K562 (cell line): ENCODE results near the gene CLCN1. TPM values are rescaled to one million over a fixed set of nuclear protein-coding genes. Genes with fewer than 3 reads are reported as not detected.

Experiments used
- ATAC-seq: fragments of 200-7000 bp; cut with Tn5 transposase; 3 replicates; pipeline ENCODE4 v1.9.1; 2020; ENCODE audit warnings: moderate library complexity
- BruUV-seq: library from RNA; stranded (reverse); fragments of 400-500 nt; replicated peaks from 2 replicates; lab custom pipeline; 2021; lab: Mats Ljungman, UMichigan
- CTCF ChIA-PET: fragments of 300-600 bp; formaldehyde crosslinking; extraction: SDS; loops from one replicate; lab custom pipeline; 2021; ENCODE audit warnings: low intra/inter-chr PET ratio; lab: Yijun Ruan, JAX
- POLR2A ChIA-PET: fragments of 300-600, 350-650 bp; sonication (Branson Sonifier 250); formaldehyde crosslinking; extraction: SDS; loops from one replicate; lab custom pipeline; 2021; ENCODE audit warnings: antibody characterized with exemption, inconsistent platforms; lab: Yijun Ruan, JAX
- DNase-seq, 4 experiments: peaks; one replicate each; pipeline versions ENCODE4 v3.0.0 to v3.0.0-alpha.2; 2011 to 2018; ENCODE audit warnings: low spot score in 3 of 4, mixed read lengths in 3 of 4; ENCODE audit errors: extremely low read depth in 1 of 4
- FAIRE-seq: peaks from 2 replicates; lab custom pipeline; 2011; peaks lifted over from hg19 to GRCh38; lab: Jason Lieb, UNC
- H2AFZ ChIP-seq: 2 replicates; pipeline ENCODE4 v1.6.0; 2011; ENCODE audit warnings: low read depth, low read length, control low read depth, inconsistent platforms
- H3K27ac ChIP-seq: fragments of 200-600 bp; 3 replicates; pipeline ENCODE4 v1.8.0; 2011; ENCODE audit warnings: low read depth, mild to moderate bottlenecking, control low read depth, inconsistent platforms, low read length, moderate library complexity, mixed read lengths; ENCODE audit errors: extremely low read depth
- H3K27me3 ChIP-seq, 2 experiments: fragments of 300-600 bp in 1 of 2; 2 replicates in 1 of 2; 3 replicates in 1 of 2; pipeline versions ENCODE4 v1.6.0 to v1.8.0; 2011; ENCODE audit warnings: inconsistent platforms in 2 of 2, low read length in 2 of 2, mild to moderate bottlenecking in 1 of 2, mixed read lengths in 1 of 2, moderate library complexity in 1 of 2; ENCODE audit not compliant: control insufficient read depth in 2 of 2, insufficient read depth in 2 of 2
- H3K36me3 ChIP-seq: fragments of 300-600 bp; 3 replicates; pipeline ENCODE4 v1.8.0; 2011; ENCODE audit warnings: mild to moderate bottlenecking, low read length, inconsistent platforms; ENCODE audit not compliant: control insufficient read depth, insufficient read depth
- H3K4me1 ChIP-seq, 2 experiments: fragments of 200-600 bp in 1 of 2; replicated peaks in 1 of 2; 2 replicates in 1 of 2; 3 replicates in 1 of 2; pipeline versions ENCODE4 v1.5.1 to v1.8.0; 2011; ENCODE audit warnings: inconsistent platforms in 2 of 2, low read length in 2 of 2, mild to moderate bottlenecking in 1 of 2, mixed read lengths in 1 of 2, moderate library complexity in 1 of 2; ENCODE audit not compliant: control insufficient read depth in 2 of 2, insufficient read depth in 2 of 2
- H3K4me2 ChIP-seq: 2 replicates; pipeline ENCODE4 v1.6.1; 2011; ENCODE audit warnings: low read length, control low read depth, inconsistent platforms, mixed read lengths; ENCODE audit not compliant: insufficient read depth
- H3K4me3 ChIP-seq: fragments of 200-600 bp; sonication (generic), shearing (Covaris generic); 2 replicates; pipeline ENCODE4 v1.5.1; 2016; ENCODE audit warnings: control low read depth, inconsistent platforms
- H3K79me2 ChIP-seq: fragments of 200-600 bp; 3 replicates; pipeline ENCODE4 v1.8.0; 2011; ENCODE audit warnings: low read length, inconsistent platforms; ENCODE audit not compliant: control insufficient read depth, insufficient read depth
- H3K9ac ChIP-seq, 2 experiments: 2 replicates each; pipeline versions ENCODE4 v1.6.0 to v1.6.1; 2011; ENCODE audit warnings: low read depth in 2 of 2, low read length in 2 of 2, control low read depth in 1 of 2, inconsistent platforms in 1 of 2, mild to moderate bottlenecking in 1 of 2, mixed read lengths in 1 of 2; ENCODE audit not compliant: insufficient read depth in 1 of 2
- H3K9me1 ChIP-seq: one replicate; pipeline ENCODE4 v1.6.0; 2011; ENCODE audit warnings: inconsistent platforms, mild to moderate bottlenecking, low read length, moderate library complexity; ENCODE audit not compliant: control insufficient read depth, insufficient read depth
- H3K9me3 ChIP-seq: replicated peaks from 2 replicates; pipeline ENCODE4 v1.5.1; 2011; ENCODE audit warnings: low read depth, low read length, inconsistent platforms; ENCODE audit not compliant: control insufficient read depth, insufficient read depth
- H4K20me1 ChIP-seq: replicated peaks from 2 replicates; pipeline ENCODE4 v1.6.1; 2011; ENCODE audit warnings: low read length, inconsistent platforms, mixed read lengths; ENCODE audit not compliant: control insufficient read depth, insufficient read depth
- BRD9 ChIP-seq: fragments of 450-650 bp; IDR thresholded peaks from 2 replicates; pipeline ENCODE4 v1.6.1; 2018; ENCODE audit warnings: low read depth; ENCODE audit not compliant: partially characterized antibody
- HDAC2 ChIP-seq: fragments of 450-650 bp; IDR thresholded peaks from 2 replicates; pipeline ENCODE4 v1.6.1; 2016; ENCODE audit warnings: mild to moderate bottlenecking
- HEY1 ChIP-seq: fragments of 250-450 bp; sonication (Bioruptor Pico); IDR thresholded peaks from 2 replicates; pipeline ENCODE4 v1.5.0; 2020; ENCODE audit warnings: mild to moderate bottlenecking, moderate library complexity, borderline replicate concordance
- JUN ChIP-seq, 2 experiments: sonication (generic) in 1 of 2; formaldehyde crosslinking in 1 of 2; IDR thresholded peaks; 2 replicates each; pipeline versions ENCODE4 v1.6.1 to v1.8.0; 2012 to 2022; ENCODE audit warnings: borderline replicate concordance in 2 of 2, mild to moderate bottlenecking in 2 of 2, improper control_type of control experiment in 1 of 2, low read depth in 1 of 2, low read length in 1 of 2, missing genetic modification reagents in 1 of 2
- KDM2B ChIP-seq: fragments of 250-450 bp; sonication (Bioruptor Pico); IDR thresholded peaks from 2 replicates; pipeline ENCODE4 v1.8.0; 2021; ENCODE audit warnings: mild to moderate bottlenecking, moderate library complexity
- L3MBTL2 ChIP-seq: fragments of 450-650 bp; IDR thresholded peaks from 2 replicates; pipeline ENCODE4 v1.6.1; 2016; ENCODE audit warnings: mild to moderate bottlenecking, moderate library complexity
- NCOA6 ChIP-seq: fragments of 450-650 bp; IDR thresholded peaks from 2 replicates; pipeline ENCODE4 v1.6.1; 2017; ENCODE audit warnings: mild to moderate bottlenecking
- PCBP1 ChIP-seq: fragments of 200-400 bp; formaldehyde crosslinking; IDR thresholded peaks from 2 replicates; pipeline ENCODE4 v1.6.1; 2018; ENCODE audit warnings: mild to moderate bottlenecking, low read depth, low read length; ENCODE audit not compliant: poor library complexity, severe bottlenecking
- RAD21 ChIP-seq, 2 experiments: fragments of 250-450 bp in 1 of 2; fragments of 450-650 bp in 1 of 2; sonication (Bioruptor Pico) in 1 of 2; formaldehyde crosslinking in 1 of 2; IDR thresholded peaks in 1 of 2; conservative IDR thresholded peaks in 1 of 2; 2 replicates each; pipeline versions ENCODE4 v1.4.0 to v1.8.0; 2020 to 2022; ENCODE audit warnings: mild to moderate bottlenecking in 2 of 2, moderate library complexity in 1 of 2
- TBL1XR1 ChIP-seq, 2 experiments: IDR thresholded peaks; 2 replicates each; pipeline ENCODE4 v1.6.1; 2012; ENCODE audit warnings: improper control_type of control experiment in 2 of 2, low read length in 2 of 2, mild to moderate bottlenecking in 1 of 2
- YY1 ChIP-seq, 3 experiments: IDR thresholded peaks; 2 replicates each; pipeline ENCODE4 v1.6.1; 2011; ENCODE audit warnings: low read length in 2 of 3, mild to moderate bottlenecking in 2 of 3, moderate library complexity in 2 of 3, borderline replicate concordance in 1 of 3, control low read depth in 1 of 3, low read depth in 1 of 3; ENCODE audit not compliant: insufficient read depth in 3 of 3, insufficient replicate concordance in 2 of 3, control insufficient read depth in 1 of 3, insufficient read length in 1 of 3; ENCODE audit errors: extremely low read depth in 1 of 3
- ZNF23 ChIP-seq: fragments of 250-450 bp; sonication (Bioruptor Pico); IDR thresholded peaks from 2 replicates; pipeline ENCODE4 v1.4.0; 2020; ENCODE audit warnings: mild to moderate bottlenecking
- ZNF583 ChIP-seq: fragments of 250-450 bp; sonication (Bioruptor Pico); IDR thresholded peaks from 2 replicates; pipeline ENCODE4 v1.4.0; 2020
- WGBS: fragments of 100-300 bp; shearing (Covaris generic); methylation state at CpG from one replicate; pipeline ENCODE4 v1.1.6; 2016; ENCODE audit warnings: low coverage, mixed read lengths; ENCODE audit not compliant: insufficient coverage; ENCODE audit errors: missing lambda C conversion rate; 5-methylcytosine and 5-hydroxymethylcytosine counted together
- in situ Hi-C: fragments of 300-500 bp; cut with MboI; formaldehyde crosslinking; loops from 4 replicates; pipeline ENCODE4 v1.15.0; 2018; ENCODE audit warnings: inconsistent platforms, mixed read lengths
- intact Hi-C: fragments of 100-400 bp; cut with micrococcal nuclease; formaldehyde crosslinking; loops from 2 replicates; pipeline ENCODE4 v1.14.2; 2022
- polyA plus RNA-seq, 8 experiments: library from polyadenylated mRNA; depleted of rRNA in 4 of 8; stranded (reverse) in 5 of 8; unstranded in 3 of 8; fragments of >200 nt; fragmentation: Nextera tagmentation in 2 of 8; fragmentation: Illumina TruSeq in 1 of 8; extraction: Ambion mirVana in 2 of 8; extraction: Trizol in 1 of 8; gene quantifications; 2 replicates each; pipeline versions ENCODE4 v1.2.1 to v1.2.3, GENCODE V29; 2011 to 2014; ENCODE audit warnings: inconsistent platforms in 1 of 8, missing spikeins in 1 of 8
- total RNA-seq, 7 experiments: library from RNA; depleted of rRNA in 6 of 7; stranded (reverse); fragments of >200 nt in 6 of 7; fragmentation: Illumina TruSeq in 2 of 7; extraction: Trizol in 2 of 7; gene quantifications; 2 replicates each; pipeline versions ENCODE4 v1.2.1 to v1.2.3, GENCODE V29; 2011 to 2021; ENCODE audit warnings: low replicate concordance in 1 of 7
- TF ChIP-seq, protein P1 (sequence below), 3 experiments: IDR thresholded peaks in 2 of 3; conservative IDR thresholded peaks in 1 of 3; 2 replicates each; pipeline ENCODE4 v1.5.1; 2011 to 2012; ENCODE audit warnings: low read length in 3 of 3, mild to moderate bottlenecking in 3 of 3, control low read depth in 2 of 3, improper control_type of control experiment in 1 of 3, inconsistent platforms in 1 of 3, low read depth in 1 of 3, mixed read lengths in 1 of 3, moderate library complexity in 1 of 3; ENCODE audit not compliant: insufficient read depth in 2 of 3
- TF ChIP-seq, protein P2 (sequence below): sonication (generic); formaldehyde crosslinking; IDR thresholded peaks from 2 replicates; pipeline ENCODE4 v1.8.1; 2023; ENCODE audit warnings: mild to moderate bottlenecking, missing genetic modification reagents
- TF ChIP-seq, protein P3 (sequence below): sonication (generic); formaldehyde crosslinking; IDR thresholded peaks from 2 replicates; pipeline ENCODE4 v1.8.1; 2023; ENCODE audit warnings: mild to moderate bottlenecking, missing genetic modification reagents, moderate library complexity

Gene CLCN1
- total and polyA plus RNA-seq, 9 of the 15 experiments (the other 6 are each of a cell fraction or from before 2014, with no cell fraction given): 0.01 to 0.11 (median 0.04) TPM; not detected in 4

DNA sequence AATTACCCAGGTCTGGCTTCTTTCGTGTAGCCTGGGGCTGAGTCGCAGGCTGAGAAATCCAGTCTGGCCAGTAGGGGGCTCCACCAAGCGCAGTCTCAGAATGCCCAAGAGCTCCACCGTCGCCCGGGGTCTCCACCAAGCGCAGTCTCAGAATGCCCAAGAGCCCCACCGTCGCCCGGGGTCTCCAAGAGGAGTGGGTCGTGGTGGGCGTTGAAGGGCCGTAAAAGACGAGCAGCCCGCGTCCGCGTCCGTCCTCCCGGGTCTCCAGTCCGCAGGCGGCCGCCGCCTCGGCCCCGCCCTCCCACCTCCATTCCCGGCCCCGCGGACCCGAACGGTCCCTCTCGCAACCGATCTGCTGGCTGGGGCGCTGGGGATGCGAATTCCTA is 64.3 kb downstream of the CLCN1 start:
- H3K27ac ChIP-seq: peak overlapping the region; percentile 94
- in situ Hi-C loops: no loop called here
- intact Hi-C loops: loop anchor here (1.0 to 5.0 kb wide), 2 partner anchors 33 to 36 kb away; no protein-coding TSS in a partner anchor
- H3K9me3 ChIP-seq: no peaks in the 10 kb centered on the region
- POLR2A ChIA-PET: interaction anchor here (0.6 to 4.0 kb wide), 13 partner anchors 10 to 125 kb away, joined by 3 to 29 read pairs (median 5); no protein-coding TSS in a partner anchor
- peaks cover 12% of the 10 kb centered on the region for H3K79me2 ChIP-seq
- peaks cover 6% of the 10 kb centered on the region; the same call in 1 of the 2 replicates for H4K20me1 ChIP-seq
- FAIRE-seq (peak; percentile 82), DNase-seq (peak; percentile 81 to 94 (median 88)), ATAC-seq (peak; percentile 80)
- CTCF ChIA-PET: interaction anchor here (0.6 to 1.5 kb wide), 2 partner anchors 36 to 136 kb away, joined by 4 read pairs; no protein-coding TSS in a partner anchor
- no TSS peak for BruUV-seq
- peak overlapping the region; percentile 92 to 94 for H3K9ac ChIP-seq
- peak overlapping the region; percentile 72 for H3K4me3 ChIP-seq
- WGBS: under 1% methylated on average over 34 of the region's 35 CpGs
- H3K4me1 ChIP-seq: peaks cover 21 to 31% of the 10 kb centered on the region in 2 experiments; a peak in 4 of 5 replicates
- H3K9me1 ChIP-seq: peaks cover 11% of the 10 kb centered on the region
- peaks cover 0 to 7% of the 10 kb centered on the region in 2 experiments; a peak in 1 of 5 replicates for H3K27me3 ChIP-seq
- H2AFZ ChIP-seq: peak overlapping the region; percentile 90
- peaks cover 26% of the 10 kb centered on the region; the same call in 2 of the 3 replicates for H3K36me3 ChIP-seq
- H3K4me2 ChIP-seq: peak overlapping the region; percentile 83
- TF ChIP-seq ZNF23 (CRISPR knock-in tag) (no peak), ZNF583 (CRISPR knock-in tag) (no peak), YY1 (IDR thresholded peaks at IDR 0.05; ENCODE audit: borderline replicate concordance in 1 of 3, control insufficient read depth in 1 of 3, extremely low read depth in 1 of 3, insufficient read depth in 3 of 3, insufficient read length in 1 of 3, insufficient replicate concordance in 2 of 3, low read depth in 1 of 3, low read length in 2 of 3) (peak in 1 of 3 experiments; percentile 61), NCOA6 (no peak), L3MBTL2 (peak; percentile 64), HEY1 (no peak), PCBP1 (peak; percentile 85), RAD21 (CRISPR knock-in tag; conservative IDR thresholded peaks at IDR 0.05 in 1 of 2, IDR thresholded peaks at IDR 0.05 in 1 of 2) (peak; percentile 47 to 49), BRD9 (peak; percentile 83), TBL1XR1 (IDR thresholded peaks at IDR 0.05; ENCODE audit: low read length in 2 of 2) (peak in 1 of 2 experiments; percentile 54; a peak in 1 of 4 replicates), KDM2B (CRISPR knock-in tag) (peak; percentile 92), JUN (IDR thresholded peaks at IDR 0.05; ENCODE audit: borderline replicate concordance, low read depth, low read length) (peak; percentile 8; the same call in 1 of the 2 replicates), JUN (CRISPR knock-in tag; IDR thresholded peaks at IDR 0.05; ENCODE audit: borderline replicate concordance) (no peak), HDAC2 (peak; percentile 49; the same call in 1 of the 2 replicates)
- TF ChIP-seq, protein P1, sequence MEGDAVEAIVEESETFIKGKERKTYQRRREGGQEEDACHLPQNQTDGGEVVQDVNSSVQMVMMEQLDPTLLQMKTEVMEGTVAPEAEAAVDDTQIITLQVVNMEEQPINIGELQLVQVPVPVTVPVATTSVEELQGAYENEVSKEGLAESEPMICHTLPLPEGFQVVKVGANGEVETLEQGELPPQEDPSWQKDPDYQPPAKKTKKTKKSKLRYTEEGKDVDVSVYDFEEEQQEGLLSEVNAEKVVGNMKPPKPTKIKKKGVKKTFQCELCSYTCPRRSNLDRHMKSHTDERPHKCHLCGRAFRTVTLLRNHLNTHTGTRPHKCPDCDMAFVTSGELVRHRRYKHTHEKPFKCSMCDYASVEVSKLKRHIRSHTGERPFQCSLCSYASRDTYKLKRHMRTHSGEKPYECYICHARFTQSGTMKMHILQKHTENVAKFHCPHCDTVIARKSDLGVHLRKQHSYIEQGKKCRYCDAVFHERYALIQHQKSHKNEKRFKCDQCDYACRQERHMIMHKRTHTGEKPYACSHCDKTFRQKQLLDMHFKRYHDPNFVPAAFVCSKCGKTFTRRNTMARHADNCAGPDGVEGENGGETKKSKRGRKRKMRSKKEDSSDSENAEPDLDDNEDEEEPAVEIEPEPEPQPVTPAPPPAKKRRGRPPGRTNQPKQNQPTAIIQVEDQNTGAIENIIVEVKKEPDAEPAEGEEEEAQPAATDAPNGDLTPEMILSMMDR (IDR thresholded peaks at IDR 0.05 in 2 of 3, conservative IDR thresholded peaks at IDR 0.05 in 1 of 3; ENCODE audit: insufficient read depth in 2 of 3, low read depth in 1 of 3, low read length in 3 of 3): peak; percentile 94 to 98 (median 95)
- TF ChIP-seq, protein P2, sequence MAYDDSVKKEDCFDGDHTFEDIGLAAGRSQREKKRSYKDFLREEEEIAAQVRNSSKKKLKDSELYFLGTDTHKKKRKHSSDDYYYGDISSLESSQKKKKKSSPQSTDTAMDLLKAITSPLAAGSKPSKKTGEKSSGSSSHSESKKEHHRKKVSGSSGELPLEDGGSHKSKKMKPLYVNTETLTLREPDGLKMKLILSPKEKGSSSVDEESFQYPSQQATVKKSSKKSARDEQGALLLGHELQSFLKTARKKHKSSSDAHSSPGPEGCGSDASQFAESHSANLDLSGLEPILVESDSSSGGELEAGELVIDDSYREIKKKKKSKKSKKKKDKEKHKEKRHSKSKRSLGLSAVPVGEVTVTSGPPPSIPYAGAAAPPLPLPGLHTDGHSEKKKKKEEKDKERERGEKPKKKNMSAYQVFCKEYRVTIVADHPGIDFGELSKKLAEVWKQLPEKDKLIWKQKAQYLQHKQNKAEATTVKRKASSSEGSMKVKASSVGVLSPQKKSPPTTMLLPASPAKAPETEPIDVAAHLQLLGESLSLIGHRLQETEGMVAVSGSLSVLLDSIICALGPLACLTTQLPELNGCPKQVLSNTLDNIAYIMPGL: peak; percentile 60; the same call in 1 of the 2 replicates
- TF ChIP-seq, protein P3, sequence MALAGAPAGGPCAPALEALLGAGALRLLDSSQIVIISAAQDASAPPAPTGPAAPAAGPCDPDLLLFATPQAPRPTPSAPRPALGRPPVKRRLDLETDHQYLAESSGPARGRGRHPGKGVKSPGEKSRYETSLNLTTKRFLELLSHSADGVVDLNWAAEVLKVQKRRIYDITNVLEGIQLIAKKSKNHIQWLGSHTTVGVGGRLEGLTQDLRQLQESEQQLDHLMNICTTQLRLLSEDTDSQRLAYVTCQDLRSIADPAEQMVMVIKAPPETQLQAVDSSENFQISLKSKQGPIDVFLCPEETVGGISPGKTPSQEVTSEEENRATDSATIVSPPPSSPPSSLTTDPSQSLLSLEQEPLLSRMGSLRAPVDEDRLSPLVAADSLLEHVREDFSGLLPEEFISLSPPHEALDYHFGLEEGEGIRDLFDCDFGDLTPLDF: no peak
